HEK293T (cell line): Measurements from ENCODE around the gene STAT4.
A peak's percentile ranks its signal among the peaks of the same experiment; 100 is the strongest.

Source experiments
- CTCF ChIA-PET: fragments of 350-600 bp; formaldehyde crosslinking; extraction: SDS; loops from one replicate; lab custom pipeline; 2021; ENCODE audit warnings: antibody characterized with exemption, inconsistent platforms; lab: Yijun Ruan, JAX
- POLR2A ChIA-PET: fragments of 350-600 bp; formaldehyde crosslinking; extraction: SDS; loops from one replicate; lab custom pipeline; 2020; ENCODE audit warnings: antibody characterized with exemption, inconsistent platforms; lab: Yijun Ruan, JAX
- DNase-seq: peaks from one replicate; pipeline ENCODE4 v3.0.0; 2012; ENCODE audit warnings: mixed read lengths; ENCODE audit errors: extremely low spot score
- ARNT ChIP-seq: fragments of 450-650 bp; IDR thresholded peaks from 2 replicates; pipeline ENCODE4 v1.6.1; 2017; ENCODE audit warnings: mild to moderate bottlenecking
- BHLHE40 ChIP-seq: fragments of 450-650 bp; IDR thresholded peaks from 2 replicates; pipeline ENCODE4 v1.6.1; 2016; ENCODE audit warnings: mild to moderate bottlenecking, moderate library complexity, borderline replicate concordance
- CTBP1 ChIP-seq: fragments of 450-650 bp; IDR thresholded peaks from 2 replicates; pipeline ENCODE4 v1.6.1; 2016; ENCODE audit warnings: borderline replicate concordance
- ELF4 ChIP-seq: fragments of 450-650 bp; IDR thresholded peaks from 2 replicates; pipeline ENCODE4 v1.6.1; 2017; ENCODE audit warnings: antibody characterized with exemption
- FOXA1 ChIP-seq: fragments of 450-650 bp; IDR thresholded peaks from 2 replicates; pipeline ENCODE4 v1.6.1; 2016; ENCODE audit warnings: mild to moderate bottlenecking
- FOXK2 ChIP-seq: fragments of 450-650 bp; IDR thresholded peaks from 2 replicates; pipeline ENCODE4 v1.6.1; 2016; ENCODE audit warnings: mild to moderate bottlenecking
- FOXM1 ChIP-seq: fragments of 450-650 bp; IDR thresholded peaks from 2 replicates; pipeline ENCODE4 v1.6.1; 2017; ENCODE audit warnings: mild to moderate bottlenecking, borderline replicate concordance
- HDGF ChIP-seq: fragments of 450-650 bp; IDR thresholded peaks from 2 replicates; pipeline ENCODE4 v1.6.1; 2017; ENCODE audit warnings: antibody characterized with exemption, borderline replicate concordance
- L3MBTL2 ChIP-seq: fragments of 450-650 bp; conservative IDR thresholded peaks from 2 replicates; pipeline ENCODE4 v1.6.1; 2016; ENCODE audit warnings: mild to moderate bottlenecking
- LEF1 ChIP-seq: fragments of 450-650 bp; IDR thresholded peaks from 2 replicates; pipeline ENCODE4 v1.6.1; 2017; ENCODE audit warnings: mild to moderate bottlenecking, borderline replicate concordance
- NFRKB ChIP-seq: fragments of 450-650 bp; IDR thresholded peaks from 2 replicates; pipeline ENCODE4 v1.6.1; 2016; ENCODE audit warnings: mild to moderate bottlenecking, moderate library complexity
- PKNOX1 ChIP-seq: fragments of 450-650 bp; IDR thresholded peaks from 2 replicates; pipeline ENCODE4 v1.6.1; 2016
- SP1 ChIP-seq: fragments of 450-650 bp; IDR thresholded peaks from 2 replicates; pipeline ENCODE4 v1.6.1; 2017
- SUZ12 ChIP-seq: fragments of 450-650 bp; IDR thresholded peaks from 2 replicates; pipeline ENCODE4 v1.6.1; 2016; ENCODE audit warnings: mild to moderate bottlenecking
- TARDBP ChIP-seq: fragments of 450-650 bp; IDR thresholded peaks from 2 replicates; pipeline ENCODE4 v1.6.1; 2016
- ZNF384 ChIP-seq: fragments of 450-650 bp; IDR thresholded peaks from 2 replicates; pipeline ENCODE4 v1.6.1; 2016

The STAT4 gene

GRCh38 chr2:190982262-190983034 lies 168.3 kb downstream of the STAT4 start:
- POLR2A ChIA-PET: interaction anchor here (2.9 kb wide), 1 partner anchor 32 kb away, joined by 8 read pairs; the partner anchor contains the start of gene STAT1
- CTCF ChIA-PET: no interaction called here

GRCh38 chr2:190981733-190982132 lies 169.1 kb downstream of the STAT4 start:
- ChIA-PET POLR2A (interaction anchor here (2.9 kb wide), 1 partner anchor 32 kb away, joined by 8 read pairs; the partner anchor contains the start of gene STAT1), CTCF (no interaction called here)
- TF ChIP-seq LEF1 (no peak), ELF4 (no peak), FOXM1 (no peak), PKNOX1 (no peak), SP1 (no peak), SUZ12 (no peak), FOXK2 (no peak), NFRKB (no peak), CTBP1 (no peak), BHLHE40 (no peak), FOXA1 (no peak), ZNF384 (no peak), HDGF (no peak), L3MBTL2 (no peak), TARDBP (no peak), ARNT (no peak)
- no peak for DNase-seq

More at GRCh38 chr2:190982262-190983034, 168.3 kb downstream of the STAT4 start:
- TF ChIP-seq L3MBTL2: no peak
- TF ChIP-seq ARNT: no peak
- no peak for DNase-seq

- TF ChIP-seq HDGF (no peak), TARDBP (no peak), NFRKB (no peak), FOXK2 (no peak), ZNF384 (no peak), BHLHE40 (no peak), FOXM1 (no peak), ARNT (no peak), FOXA1 (no peak), L3MBTL2 (no peak)
- ChIA-PET POLR2A (interaction anchor here (2.9 kb wide), 1 partner anchor 33 kb away, joined by 8 read pairs; the partner anchor contains the start of gene STAT1), CTCF (no interaction called here)
- no peak for DNase-seq
Observed at GRCh38 chr2:190981333-190981732, 169.5 kb downstream of the STAT4 start.

GRCh38 chr2:190980630-190981209 lies 170.1 kb downstream of the STAT4 start:
- TF ChIP-seq ELF4 (no peak), NFRKB (no peak), SP1 (no peak), ARNT (no peak), PKNOX1 (no peak), L3MBTL2 (no peak), TARDBP (no peak), SUZ12 (no peak), FOXA1 (no peak), ZNF384 (no peak), HDGF (no peak), FOXM1 (no peak), LEF1 (no peak), CTBP1 (no peak), BHLHE40 (no peak), FOXK2 (no peak)
- ChIA-PET CTCF (no interaction called here), POLR2A (interaction anchor here (2.9 kb wide), 1 partner anchor 33 kb away, joined by 8 read pairs; the partner anchor contains the start of gene STAT1)
- no peak for DNase-seq

GRCh38 chr2:190979906-190980629 lies 170.7 kb downstream of the STAT4 start:
- CTCF ChIA-PET: interaction anchor here (0.5 to 0.6 kb wide), 2 partner anchors 260 to 386 kb away, joined by 3 read pairs; no protein-coding TSS in a partner anchor
- POLR2A ChIA-PET: no interaction called here
- peak; percentile 52 for DNase-seq
- TF ChIP-seq PKNOX1 (no peak), NFRKB (no peak), SP1 (no peak), HDGF (no peak), FOXM1 (no peak), FOXA1 (no peak), ELF4 (no peak), ARNT (no peak), LEF1 (no peak)
